Measurements from ENCODE around the gene UBASH3B. TPM values are rescaled to one million over a fixed set of nuclear protein-coding genes. Genes with fewer than 3 reads are reported as not detected.
"Not testable (repeated sequence)": the region's sequence is repeated elsewhere in the genome, so short reads cannot be mapped to it uniquely, and the experiment has no call there.

The UBASH3B gene
- total RNA-seq, 2 donors from 2014 or later, result 3.4 to 3.5 TPM

DNA sequence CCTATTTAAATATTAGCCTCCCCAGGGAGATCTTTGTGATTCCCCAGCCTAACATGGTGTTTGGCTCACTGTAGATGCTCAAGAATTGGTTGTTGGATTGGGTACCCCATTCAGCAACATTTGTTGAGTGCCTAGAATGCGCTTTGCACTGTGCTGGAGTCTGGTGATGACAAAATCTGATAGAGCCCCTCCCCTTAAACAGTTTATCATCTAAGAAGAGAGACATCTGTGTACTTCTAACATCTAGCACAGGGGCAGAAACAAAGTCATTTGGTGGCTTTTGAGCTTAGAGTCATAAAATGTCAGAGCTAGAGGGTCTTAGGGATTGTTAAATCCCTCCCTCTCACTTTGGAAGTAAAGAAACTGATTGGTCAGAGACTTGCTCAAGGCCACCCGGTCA, 73.0 kb downstream of the UBASH3B start:
- Mint-ChIP-seq H3K36me3 (no peaks in the 10 kb centered on the region), H3K9me3 (no peaks in the 10 kb centered on the region), H3K27ac (no peak overlapping the region), H3K27me3 (peaks cover 0 to 9% of the 10 kb centered on the region in 2 donors), H3K4me1 (ENCODE audit: low read depth in 2 of 2) (peaks cover 46 to 61% of the 10 kb centered on the region in 2 donors), H3K4me3 (no peak overlapping the region)
- ATAC-seq (no peak), DNase-seq (ENCODE audit: low spot score) (no peak)

DNA sequence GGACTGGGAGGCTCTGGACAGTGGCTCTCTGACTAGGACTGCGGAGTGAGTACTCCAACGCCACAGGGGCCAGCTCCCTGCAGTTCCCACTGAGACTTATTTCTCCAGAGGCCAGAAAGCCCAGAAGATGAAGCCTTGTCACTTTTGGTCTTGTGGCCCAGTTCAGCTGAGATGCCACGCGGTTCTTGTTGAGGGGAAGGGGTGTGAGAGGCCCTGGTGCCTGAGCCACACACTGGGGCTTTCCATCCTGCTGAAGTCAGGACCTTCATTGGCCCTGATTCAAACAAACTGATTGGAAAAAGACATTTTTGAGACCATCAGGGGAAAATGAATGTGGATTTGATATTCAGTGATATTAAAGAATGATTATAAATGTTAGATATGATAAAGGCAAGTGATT, 73.6 kb downstream of the UBASH3B start:
- no peak overlapping the region for H3K4me3 Mint-ChIP-seq
- no peak overlapping the region for H3K27ac Mint-ChIP-seq
- DNase-seq (ENCODE audit: low spot score) (no peak), ATAC-seq (no peak)
- H3K9me3 Mint-ChIP-seq, result no peaks in the 10 kb centered on the region
- H3K27me3 Mint-ChIP-seq, result peaks cover 0 to 9% of the 10 kb centered on the region in 2 donors
- H3K4me1 Mint-ChIP-seq (ENCODE audit: low read depth in 2 of 2), result peaks cover 42 to 58% of the 10 kb centered on the region in 2 donors
- no peaks in the 10 kb centered on the region for H3K36me3 Mint-ChIP-seq

GRCh38 chr11:122730694-122731093, 75.2 kb downstream of the UBASH3B start:
- peaks cover 43 to 57% of the 10 kb centered on the region in 2 donors for H3K4me1 Mint-ChIP-seq (ENCODE audit: low read depth in 2 of 2)
- not testable (repeated sequence) for DNase-seq (ENCODE audit: low spot score)

DNA sequence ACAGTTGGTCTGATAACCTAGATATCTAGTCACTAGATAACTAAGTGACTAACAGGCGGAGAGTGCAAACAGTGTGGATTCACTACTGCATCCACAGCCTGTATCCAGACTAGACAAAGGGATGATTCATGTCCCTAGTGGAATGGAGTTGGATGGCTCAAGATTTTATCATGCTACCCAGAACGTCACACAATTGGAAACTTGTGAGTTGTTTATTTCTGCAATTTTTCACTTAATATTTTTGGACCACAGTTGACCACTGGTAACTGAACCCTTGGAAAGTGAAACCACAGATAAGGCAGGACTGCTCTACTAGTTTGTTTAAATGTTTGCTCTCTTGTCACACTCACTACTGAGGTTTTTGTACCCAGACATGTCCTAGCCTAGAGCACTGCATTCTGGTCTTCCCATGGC, 76.0 kb downstream of the UBASH3B start:
- no peak overlapping the region for H3K27ac Mint-ChIP-seq
- no peak overlapping the region for H3K4me3 Mint-ChIP-seq
- H3K27me3 Mint-ChIP-seq, result peaks cover 0 to 5% of the 10 kb centered on the region in 2 donors
- H3K36me3 Mint-ChIP-seq, result no peaks in the 10 kb centered on the region
- no peaks in the 10 kb centered on the region for H3K9me3 Mint-ChIP-seq
- ATAC-seq (no peak), DNase-seq (ENCODE audit: low spot score) (no peak)
- H3K4me1 Mint-ChIP-seq (ENCODE audit: low read depth in 2 of 2), result peaks cover 37 to 50% of the 10 kb centered on the region in 2 donors

More at GRCh38 chr11:122730694-122731093, 75.2 kb downstream of the UBASH3B start:
- H3K27ac Mint-ChIP-seq, H3K27me3 Mint-ChIP-seq, ATAC-seq, H3K9me3 Mint-ChIP-seq, H3K4me3 Mint-ChIP-seq, H3K36me3 Mint-ChIP-seq: not testable (repeated sequence)

GRCh38 chr11:122732342-122733315, 77.1 kb downstream of the UBASH3B start:
- Mint-ChIP-seq H3K9me3 (no peaks in the 10 kb centered on the region), H3K36me3 (no peaks in the 10 kb centered on the region), H3K4me3 (no peak overlapping the region), H3K27ac (no peak overlapping the region), H3K27me3 (no peaks in the 10 kb centered on the region), H3K4me1 (ENCODE audit: low read depth in 2 of 2) (peaks cover 26 to 38% of the 10 kb centered on the region in 2 donors)
- ATAC-seq, result no peak
- no peak for DNase-seq (ENCODE audit: low spot score)

DNA sequence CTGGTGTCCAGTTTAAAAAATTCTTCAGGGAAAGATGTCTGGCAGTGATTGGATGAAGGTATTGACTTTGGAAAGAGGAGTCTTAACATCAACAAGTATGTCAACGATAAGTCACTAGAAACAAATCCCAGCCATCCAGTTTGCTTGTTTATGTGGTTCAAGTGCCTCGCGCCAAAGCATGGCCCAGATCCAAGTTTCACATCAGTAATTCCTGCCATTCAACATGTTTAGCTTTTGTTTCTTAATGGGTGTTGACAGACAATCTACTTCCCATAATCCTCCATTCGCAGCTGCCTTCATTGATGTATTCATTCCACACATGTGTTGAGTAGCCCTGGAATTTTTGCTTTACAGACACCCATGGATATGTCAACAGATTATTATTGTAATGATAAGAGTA, 77.8 kb downstream of the UBASH3B start:
- DNase-seq (ENCODE audit: low spot score) (no peak), ATAC-seq (no peak)
- H3K36me3 Mint-ChIP-seq, result no peaks in the 10 kb centered on the region

DNA sequence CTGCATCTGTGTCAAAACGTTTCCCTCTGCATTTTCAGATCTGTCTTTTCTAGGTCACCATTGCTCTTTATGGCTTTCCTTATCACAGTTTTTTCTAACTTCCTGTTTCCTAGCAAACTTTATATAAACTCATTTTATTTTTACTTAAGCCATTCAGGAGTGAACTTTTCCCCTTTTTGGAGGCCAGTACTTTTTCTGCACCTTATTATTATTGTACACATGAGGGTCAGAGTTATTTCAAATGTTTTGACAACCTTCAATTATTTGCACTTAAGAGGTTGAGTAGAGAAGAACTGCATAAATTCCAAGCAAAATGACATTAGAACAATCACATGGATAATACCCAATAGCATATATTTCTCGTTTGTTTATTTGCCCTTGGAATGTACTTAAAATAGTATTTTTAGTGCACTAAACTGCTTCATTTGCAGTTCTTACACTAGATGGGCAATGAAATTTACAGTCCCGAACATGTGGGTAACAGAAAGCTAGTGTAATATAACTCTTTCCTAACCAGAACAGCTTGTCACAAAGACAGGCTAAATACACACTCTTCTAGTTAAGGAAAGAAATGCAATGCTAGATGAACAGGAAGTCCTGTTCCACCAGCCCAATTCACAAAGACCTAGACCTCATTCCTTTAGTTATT, 79.5 kb downstream of the UBASH3B start:
- ATAC-seq (no peak), DNase-seq (ENCODE audit: low spot score) (no peak)
- Mint-ChIP-seq H3K36me3 (no peaks in the 10 kb centered on the region), H3K4me3 (no peak overlapping the region), H3K4me1 (ENCODE audit: low read depth in 2 of 2) (peaks cover 16 to 26% of the 10 kb centered on the region in 2 donors), H3K27ac (no peak overlapping the region), H3K27me3 (no peaks in the 10 kb centered on the region), H3K9me3 (no peaks in the 10 kb centered on the region)

More for the DNA sequence above, 77.8 kb downstream of the UBASH3B start:
- no peaks in the 10 kb centered on the region for H3K27me3 Mint-ChIP-seq
- H3K4me3 Mint-ChIP-seq, result no peak overlapping the region
- H3K4me1 Mint-ChIP-seq (ENCODE audit: low read depth in 2 of 2), result peaks cover 25 to 36% of the 10 kb centered on the region in 2 donors
- H3K27ac Mint-ChIP-seq, result no peak overlapping the region
- no peaks in the 10 kb centered on the region for H3K9me3 Mint-ChIP-seq

GRCh38 chr11:122737951-122738693, 82.6 kb downstream of the UBASH3B start:
- peaks cover 9% of the 10 kb centered on the region in 2 donors for H3K4me1 Mint-ChIP-seq (ENCODE audit: low read depth in 2 of 2)
- no peaks in the 10 kb centered on the region for H3K36me3 Mint-ChIP-seq
- H3K9me3 Mint-ChIP-seq, result no peaks in the 10 kb centered on the region
- H3K27ac Mint-ChIP-seq, result no peak overlapping the region
- no peak for DNase-seq (ENCODE audit: low spot score)
- H3K4me3 Mint-ChIP-seq, result no peak overlapping the region
- H3K27me3 Mint-ChIP-seq, result no peaks in the 10 kb centered on the region
- no peak for ATAC-seq

GRCh38 chr11:122741613-122742300, 86.2 kb downstream of the UBASH3B start:
- H3K36me3 Mint-ChIP-seq, result no peaks in the 10 kb centered on the region
- DNase-seq (ENCODE audit: low spot score), result no peak
- H3K9me3 Mint-ChIP-seq, result peaks cover 4% of the 10 kb centered on the region
- H3K27me3 Mint-ChIP-seq, result no peaks in the 10 kb centered on the region
- no peak overlapping the region for H3K4me3 Mint-ChIP-seq
- H3K27ac Mint-ChIP-seq, result no peak overlapping the region
- peaks cover 0 to 16% of the 10 kb centered on the region in 2 donors for H3K4me1 Mint-ChIP-seq (ENCODE audit: low read depth in 2 of 2)
- no peak for ATAC-seq

DNA sequence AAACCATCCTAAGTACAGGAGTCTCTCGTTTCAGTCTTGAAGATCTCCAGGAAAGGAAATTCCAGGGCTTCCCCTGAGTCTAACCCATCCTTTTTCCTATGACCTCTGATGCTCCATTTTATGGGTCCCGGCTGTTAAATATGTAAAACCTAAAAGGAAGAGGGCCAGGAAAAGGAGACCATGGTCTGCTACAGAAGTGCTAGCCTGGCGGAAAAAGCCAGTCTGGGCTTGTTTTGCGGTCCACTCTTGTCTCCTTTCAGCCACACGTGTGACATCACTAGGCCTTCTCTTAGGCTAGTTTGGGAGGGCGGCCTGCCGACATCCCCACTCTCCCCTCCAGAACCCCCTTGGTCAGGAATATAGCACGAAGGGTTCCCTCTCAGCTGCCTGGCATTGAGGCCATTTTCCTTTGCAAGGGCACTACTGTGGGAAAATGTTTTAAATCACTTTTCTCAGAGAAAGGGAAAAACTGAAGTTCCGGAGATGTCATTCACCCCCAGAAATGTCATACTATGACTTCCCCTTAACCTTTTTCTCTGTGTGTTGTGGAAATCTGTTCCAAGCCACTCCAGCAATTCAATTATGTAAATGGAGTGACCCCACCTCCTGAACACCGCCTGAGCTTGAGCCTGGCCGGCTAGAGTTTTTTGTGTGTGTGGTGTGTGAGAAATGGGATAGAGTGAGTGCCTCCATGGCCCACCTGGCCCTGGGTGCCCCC, 86.9 kb downstream of the UBASH3B start:
- Mint-ChIP-seq H3K36me3 (no peaks in the 10 kb centered on the region), H3K9me3 (peaks cover 4% of the 10 kb centered on the region), H3K4me1 (ENCODE audit: low read depth in 2 of 2) (peaks cover 0 to 23% of the 10 kb centered on the region in 2 donors), H3K27ac (no peak overlapping the region), H3K27me3 (no peaks in the 10 kb centered on the region), H3K4me3 (no peak overlapping the region)
- no peak for DNase-seq (ENCODE audit: low spot score)
- no peak for ATAC-seq

DNA sequence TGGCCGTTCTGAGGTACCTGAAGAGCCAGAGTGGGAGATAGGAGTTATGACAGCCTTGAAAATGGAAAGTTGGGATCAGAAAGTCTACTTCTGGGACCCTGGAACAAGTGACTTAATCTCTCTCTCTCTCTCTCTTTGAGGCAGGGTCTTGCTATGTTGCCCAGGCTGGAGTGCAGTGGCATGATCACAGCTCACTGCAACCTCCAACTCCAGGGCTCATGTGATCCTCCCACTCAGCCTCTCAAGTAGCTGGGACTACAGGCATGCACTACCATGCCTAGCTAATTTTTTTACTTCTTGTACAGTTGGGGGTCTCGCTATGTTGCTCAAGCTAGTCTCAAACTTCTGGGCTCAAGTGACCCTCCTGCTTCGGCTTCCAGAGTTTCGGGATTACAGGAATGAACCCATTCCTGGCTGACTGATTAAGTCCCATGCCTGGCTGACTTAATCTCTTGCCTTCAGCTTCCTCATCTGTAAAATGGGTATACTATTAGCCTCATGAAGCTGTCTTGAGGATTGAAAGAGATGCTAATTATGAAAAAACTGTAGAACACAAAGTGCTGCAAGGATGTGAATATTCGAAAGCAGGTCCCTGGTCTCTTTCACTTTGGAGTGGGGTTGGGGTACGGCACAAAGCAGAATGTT, 87.7 kb downstream of the UBASH3B start:
- peaks cover 3 to 25% of the 10 kb centered on the region in 2 donors for H3K4me1 Mint-ChIP-seq (ENCODE audit: low read depth in 2 of 2)
- no peaks in the 10 kb centered on the region for H3K27me3 Mint-ChIP-seq
- DNase-seq (ENCODE audit: low spot score), result no peak
- H3K36me3 Mint-ChIP-seq, result no peaks in the 10 kb centered on the region
- no peak overlapping the region for H3K27ac Mint-ChIP-seq
- no peak overlapping the region for H3K4me3 Mint-ChIP-seq
- no peak for ATAC-seq
- H3K9me3 Mint-ChIP-seq, result peaks cover 4% of the 10 kb centered on the region

DNA sequence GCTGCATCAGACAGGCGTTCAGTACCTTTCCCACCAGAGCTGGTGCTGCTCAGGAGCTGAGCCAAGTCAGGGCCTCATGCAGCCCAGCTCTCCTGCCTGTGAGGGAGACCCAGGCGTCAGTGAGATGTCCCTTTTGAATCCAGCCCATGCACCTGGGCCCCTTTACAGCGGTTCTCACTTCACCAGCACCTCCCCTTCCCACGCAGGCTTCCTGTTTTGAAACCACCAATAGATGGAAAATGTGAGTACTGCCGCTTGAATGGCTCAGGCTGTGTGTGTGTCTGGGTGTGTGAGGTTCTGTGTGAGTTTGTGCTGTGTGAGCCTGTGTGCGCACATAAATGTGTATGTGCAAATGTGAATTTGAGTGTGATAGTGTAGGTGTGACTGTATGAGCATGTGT, 88.4 kb downstream of the UBASH3B start:
- Mint-ChIP-seq H3K9me3 (peaks cover 4% of the 10 kb centered on the region), H3K4me3 (no peak overlapping the region), H3K4me1 (ENCODE audit: low read depth in 2 of 2) (peaks cover 10 to 31% of the 10 kb centered on the region in 2 donors), H3K27ac (no peak overlapping the region), H3K36me3 (no peaks in the 10 kb centered on the region), H3K27me3 (no peaks in the 10 kb centered on the region)
- peak; percentile 82 for DNase-seq (ENCODE audit: low spot score)
- peak; percentile 47 to 74 for ATAC-seq

Measured in natural killer cell treated with Interleukin-12 subunit alpha and Interleukin-12 subunit beta and Interleukin-15 and Interleukin-18, amount 100 ng/mL, for 72 hours (primary cell).